H1 (cell line): ENCODE data around the gene TCF7L2.

ENCODE experiments used
- ASH2L ChIP-seq: fragments of 200-600, 300-600 bp; sonication (generic); IDR thresholded peaks from one replicate; pipeline ENCODE4 v1.7.1; 2017; ENCODE audit warnings: low read length
- BACH1 ChIP-seq: IDR thresholded peaks from 2 replicates; pipeline ENCODE4 v1.6.1; 2012; ENCODE audit warnings: low read length, improper control_type of control experiment
- POLR2A ChIP-seq, 2 experiments: IDR thresholded peaks; 1 replicate in 1 of 2; 2 replicates in 1 of 2; pipeline ENCODE4 v1.6.1; 2011; ENCODE audit warnings: low read depth in 2 of 2, low read length in 2 of 2, mild to moderate bottlenecking in 2 of 2; ENCODE audit errors: control extremely low read depth in 1 of 2
- SIN3A ChIP-seq, 2 experiments: IDR thresholded peaks in 1 of 2; conservative IDR thresholded peaks in 1 of 2; 2 replicates each; pipeline ENCODE4 v1.6.1; 2011 to 2012; ENCODE audit warnings: low read length in 2 of 2, improper control_type of control experiment in 1 of 2, low read depth in 1 of 2, mild to moderate bottlenecking in 1 of 2
- TEAD4 ChIP-seq: IDR thresholded peaks from 2 replicates; pipeline ENCODE4 v1.6.1; 2012; ENCODE audit warnings: low read depth, low read length, inconsistent platforms, mixed read lengths
- TF ChIP-seq, protein P1 (sequence below), 3 experiments: IDR thresholded peaks; 1 replicate in 2 of 3; 2 replicates in 1 of 3; pipeline versions ENCODE4 v1.5.1 to v1.6.1; 2011; ENCODE audit warnings: low read length in 3 of 3, mild to moderate bottlenecking in 3 of 3, inconsistent platforms in 2 of 3, low read depth in 1 of 3, moderate library complexity in 1 of 3; ENCODE audit not compliant: insufficient read depth in 1 of 3; ENCODE audit errors: control extremely low read depth in 1 of 3

GRCh38 chr10:113025487-113025886 lies 75.4 kb downstream of the TCF7L2 start:
- TF ChIP-seq TEAD4 = no peak
- TF ChIP-seq BACH1 = no peak
- TF ChIP-seq SIN3A (conservative IDR thresholded peaks at IDR 0.05 in 1 of 2, IDR thresholded peaks at IDR 0.05 in 1 of 2; ENCODE audit: low read depth in 1 of 2, low read length in 2 of 2) = no peak
- TF ChIP-seq, protein P1, sequence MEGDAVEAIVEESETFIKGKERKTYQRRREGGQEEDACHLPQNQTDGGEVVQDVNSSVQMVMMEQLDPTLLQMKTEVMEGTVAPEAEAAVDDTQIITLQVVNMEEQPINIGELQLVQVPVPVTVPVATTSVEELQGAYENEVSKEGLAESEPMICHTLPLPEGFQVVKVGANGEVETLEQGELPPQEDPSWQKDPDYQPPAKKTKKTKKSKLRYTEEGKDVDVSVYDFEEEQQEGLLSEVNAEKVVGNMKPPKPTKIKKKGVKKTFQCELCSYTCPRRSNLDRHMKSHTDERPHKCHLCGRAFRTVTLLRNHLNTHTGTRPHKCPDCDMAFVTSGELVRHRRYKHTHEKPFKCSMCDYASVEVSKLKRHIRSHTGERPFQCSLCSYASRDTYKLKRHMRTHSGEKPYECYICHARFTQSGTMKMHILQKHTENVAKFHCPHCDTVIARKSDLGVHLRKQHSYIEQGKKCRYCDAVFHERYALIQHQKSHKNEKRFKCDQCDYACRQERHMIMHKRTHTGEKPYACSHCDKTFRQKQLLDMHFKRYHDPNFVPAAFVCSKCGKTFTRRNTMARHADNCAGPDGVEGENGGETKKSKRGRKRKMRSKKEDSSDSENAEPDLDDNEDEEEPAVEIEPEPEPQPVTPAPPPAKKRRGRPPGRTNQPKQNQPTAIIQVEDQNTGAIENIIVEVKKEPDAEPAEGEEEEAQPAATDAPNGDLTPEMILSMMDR (IDR thresholded peaks at IDR 0.05; ENCODE audit: control extremely low read depth in 1 of 3, insufficient read depth in 1 of 3, low read depth in 1 of 3, low read length in 3 of 3) = no peak
- no peak for TF ChIP-seq POLR2A (IDR thresholded peaks at IDR 0.05; ENCODE audit: control extremely low read depth in 1 of 2, low read depth in 2 of 2, low read length in 2 of 2)
- TF ChIP-seq ASH2L = no peak
